GM18508 (cell line): ENCODE data around the gene MYL5.
"Not testable (repeated sequence)": the region's sequence is repeated elsewhere in the genome, so short reads cannot be mapped to it uniquely, and the experiment has no call there.

Source experiments
- ATAC-seq: cut with Tn5 transposase; IDR thresholded peaks from one replicate; pipeline ENCODE4 v1.9.1; 2021; ENCODE audit warnings: moderate number of reproducible peaks; ENCODE audit not compliant: insufficient read depth, unreplicated experiment

Gene MYL5

GRCh38 chr4:683982-684622 is 9.8 kb downstream of the MYL5 start:
- ATAC-seq: no peak

GRCh38 chr4:684623-685327 is 10.4 kb downstream of the MYL5 start:
- no peak for ATAC-seq

GRCh38 chr4:685679-686412 is 11.5 kb downstream of the MYL5 start:
- no peak for ATAC-seq

GRCh38 chr4:686413-687040 is 12.2 kb downstream of the MYL5 start:
- ATAC-seq: no peak

GRCh38 chr4:687048-687970 is 13.0 kb downstream of the MYL5 start:
- ATAC-seq: no peak

- ATAC-seq: no peak
Observed at GRCh38 chr4:687971-688853, 13.9 kb downstream of the MYL5 start.

GRCh38 chr4:688854-689681 is 14.7 kb downstream of the MYL5 start, which contains the start of gene SLC49A3:
TSS of gene SLC49A3 (minus strand) at chr4:689151. CDS start at chr4:689127, 24 bp downstream.
- ATAC-seq: no peak

GRCh38 chr4:689723-690122 is 15.4 kb downstream of the MYL5 start:
- no peak for ATAC-seq

GRCh38 chr4:692771-693554 is 18.6 kb downstream of the MYL5 start:
- ATAC-seq: no peak

GRCh38 chr4:694341-694940 is 20.1 kb downstream of the MYL5 start:
- ATAC-seq: not testable (repeated sequence)

GRCh38 chr4:699816-700580 is 25.7 kb downstream of the MYL5 start:
- no peak for ATAC-seq

GRCh38 chr4:700587-701264 is 26.4 kb downstream of the MYL5 start:
- no peak for ATAC-seq

GRCh38 chr4:702618-703048 is 28.3 kb downstream of the MYL5 start:
- no peak for ATAC-seq

- no peak for ATAC-seq
Observed at GRCh38 chr4:703336-704197, 29.2 kb downstream of the MYL5 start.
